AG04450 (cell line): ENCODE results near the gene HERC2. TPM values are rescaled to one million over a fixed set of nuclear protein-coding genes. Genes with fewer than 3 reads are reported as not detected.
"Not testable (repeated sequence)": the region's sequence is repeated elsewhere in the genome, so short reads cannot be mapped to it uniquely, and the experiment has no call there.

Experiments
- CTCF ChIA-PET: fragments of 300-600, 350-600 bp; formaldehyde crosslinking; extraction: SDS; loops from one replicate; lab custom pipeline; 2022; ENCODE audit warnings: antibody characterized with exemption, inconsistent platforms; lab: Charles Lee
- POLR2A ChIA-PET: fragments of 350-600 bp; formaldehyde crosslinking; extraction: SDS; loops from one replicate; lab custom pipeline; 2021; ENCODE audit warnings: antibody characterized with exemption, inconsistent platforms; lab: Yijun Ruan, JAX
- DNase-seq: peaks from one replicate; pipeline ENCODE4 v3.0.0-alpha.2; 2011; ENCODE audit warnings: low read depth, low spot score
- H3K27ac ChIP-seq: one replicate; pipeline ENCODE4 v1.5.1; 2012; ENCODE audit warnings: low read depth, low read length, control low read depth
- H3K27me3 ChIP-seq: one replicate; pipeline ENCODE4 v1.6.0; 2012; ENCODE audit warnings: low read length; ENCODE audit not compliant: control insufficient read depth, insufficient read depth
- H3K4me3 ChIP-seq: 2 replicates; pipeline ENCODE4 v1.5.1; 2011; ENCODE audit warnings: mild to moderate bottlenecking, low read depth, low read length, control low read depth
- H3K9me3 ChIP-seq: 2 replicates; pipeline ENCODE4 v1.5.1; 2012; ENCODE audit warnings: low read length; ENCODE audit not compliant: control insufficient read depth, insufficient read depth
- CTCF ChIP-seq: IDR thresholded peaks from 2 replicates; pipeline ENCODE4 v1.5.1; 2011; ENCODE audit warnings: low read depth, low read length, control low read depth, inconsistent platforms
- polyA plus RNA-seq: library from polyadenylated mRNA; depleted of rRNA; stranded (reverse); fragments of >200 nt; gene quantifications from 2 replicates; pipeline ENCODE4 v1.2.3, GENCODE V29; 2011

The HERC2 gene
- polyA plus RNA-seq, 1 experiment, result 12.7 TPM

DNA sequence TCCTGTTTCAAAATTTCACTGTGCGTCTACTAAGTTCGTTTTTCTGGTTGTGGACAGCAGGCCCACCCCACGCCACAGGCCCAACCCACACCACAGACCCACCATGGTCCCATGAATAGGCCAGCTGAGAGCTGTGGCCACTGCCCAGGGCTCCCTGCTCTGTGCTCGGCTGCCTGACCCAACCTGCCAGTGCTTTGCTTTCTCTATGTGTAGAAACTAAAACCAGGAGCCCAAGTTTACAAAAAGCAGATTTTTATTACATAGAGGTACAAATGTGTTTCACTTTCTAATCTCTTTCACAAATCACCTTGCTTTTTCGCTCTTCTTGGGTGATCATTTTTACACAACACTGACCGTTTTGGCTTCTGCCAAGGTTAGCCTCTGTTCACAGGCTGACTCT, 69.1 kb downstream of the HERC2 start:
- Histone ChIP-seq H3K9me3 (no peaks in the 10 kb centered on the region; the same call in 1 of the 2 replicates), H3K27me3 (no peaks in the 10 kb centered on the region), H3K27ac (no peak overlapping the region), H3K4me3 (no peak overlapping the region)
- no peak for TF ChIP-seq CTCF
- CTCF ChIA-PET, result no interaction called here
- POLR2A ChIA-PET, result no interaction called here
- no peak for DNase-seq

GRCh38 chr15:28246605-28247004, 75.4 kb downstream of the HERC2 start:
- H3K27ac ChIP-seq, result no peak overlapping the region
- DNase-seq, result no peak
- ChIA-PET POLR2A (no interaction called here), CTCF (interaction anchor here (0.6 to 1.2 kb wide), 2 partner anchors 20 to 21 kb away, joined by 3 to 6 read pairs; no protein-coding TSS in a partner anchor)
- H3K27me3 ChIP-seq, result no peaks in the 10 kb centered on the region
- no peak overlapping the region for H3K4me3 ChIP-seq
- H3K9me3 ChIP-seq, result peaks cover 4% of the 10 kb centered on the region
- no peak for TF ChIP-seq CTCF

DNA sequence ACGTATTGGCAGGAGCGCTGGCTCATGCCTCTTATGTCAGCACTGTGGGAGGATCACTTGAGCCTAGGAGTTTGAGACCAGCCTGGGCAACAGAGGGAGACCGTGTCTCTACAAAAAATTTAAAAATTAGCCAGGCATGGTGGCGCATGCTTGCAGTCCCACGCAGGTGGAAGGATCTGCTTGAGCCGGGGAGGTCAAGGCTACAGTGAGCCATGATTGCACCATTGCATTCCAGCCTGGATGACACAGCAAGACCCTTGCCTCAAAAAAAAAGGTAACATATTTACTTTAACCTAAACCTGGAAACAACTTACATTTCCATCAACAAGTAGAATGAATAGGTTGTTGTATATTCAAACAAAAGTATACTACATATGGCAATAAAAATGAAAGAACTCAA, 78.1 kb downstream of the HERC2 start:
- H3K27me3 ChIP-seq, result no peaks in the 10 kb centered on the region
- H3K9me3 ChIP-seq, result peaks cover 4% of the 10 kb centered on the region; the same call in 1 of the 2 replicates
- DNase-seq, result no peak
- no peak overlapping the region for H3K4me3 ChIP-seq
- POLR2A ChIA-PET, result no interaction called here
- CTCF ChIA-PET, result no interaction called here
- no peak for TF ChIP-seq CTCF
- H3K27ac ChIP-seq, result no peak overlapping the region

GRCh38 chr15:28243399-28243798, 78.6 kb downstream of the HERC2 start:
- Histone ChIP-seq H3K9me3 (peaks cover 4% of the 10 kb centered on the region; the same call in 1 of the 2 replicates), H3K27me3 (no peaks in the 10 kb centered on the region), H3K4me3 (no peak overlapping the region), H3K27ac (no peak overlapping the region)
- TF ChIP-seq CTCF, result no peak
- ChIA-PET POLR2A (no interaction called here), CTCF (no interaction called here)
- no peak for DNase-seq

DNA sequence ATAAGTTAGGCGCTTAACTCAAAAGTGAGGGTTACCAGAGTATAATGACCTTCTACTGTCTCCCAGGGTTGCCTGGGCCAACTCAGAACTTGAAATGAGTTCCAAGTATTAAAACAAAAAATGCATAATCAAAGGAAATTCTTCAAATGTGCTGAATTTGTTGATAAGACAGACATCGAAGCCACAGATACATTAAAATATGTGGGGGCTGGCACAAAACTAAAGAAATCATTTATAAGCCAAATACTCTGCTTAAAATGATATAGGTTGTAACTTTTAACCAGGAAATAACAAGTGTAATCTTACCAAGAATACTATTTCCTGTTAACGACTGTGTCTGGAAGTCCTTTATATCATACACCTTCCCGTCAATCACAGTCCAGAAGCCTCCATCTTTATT, 83.7 kb downstream of the HERC2 start:
- H3K27ac ChIP-seq, CTCF ChIA-PET, H3K27me3 ChIP-seq, H3K4me3 ChIP-seq, DNase-seq, H3K9me3 ChIP-seq, POLR2A ChIA-PET: not testable (repeated sequence)

GRCh38 chr15:28231743-28232142, 90.2 kb downstream of the HERC2 start:
- CTCF ChIA-PET, H3K9me3 ChIP-seq, POLR2A ChIA-PET, H3K4me3 ChIP-seq, H3K27me3 ChIP-seq, DNase-seq, H3K27ac ChIP-seq: not testable (repeated sequence)

- H3K9me3 ChIP-seq, CTCF ChIA-PET, DNase-seq, POLR2A ChIA-PET, H3K27me3 ChIP-seq, H3K27ac ChIP-seq, H3K4me3 ChIP-seq: not testable (repeated sequence)
Measured at GRCh38 chr15:28231336-28231735, 90.6 kb downstream of the HERC2 start.

DNA sequence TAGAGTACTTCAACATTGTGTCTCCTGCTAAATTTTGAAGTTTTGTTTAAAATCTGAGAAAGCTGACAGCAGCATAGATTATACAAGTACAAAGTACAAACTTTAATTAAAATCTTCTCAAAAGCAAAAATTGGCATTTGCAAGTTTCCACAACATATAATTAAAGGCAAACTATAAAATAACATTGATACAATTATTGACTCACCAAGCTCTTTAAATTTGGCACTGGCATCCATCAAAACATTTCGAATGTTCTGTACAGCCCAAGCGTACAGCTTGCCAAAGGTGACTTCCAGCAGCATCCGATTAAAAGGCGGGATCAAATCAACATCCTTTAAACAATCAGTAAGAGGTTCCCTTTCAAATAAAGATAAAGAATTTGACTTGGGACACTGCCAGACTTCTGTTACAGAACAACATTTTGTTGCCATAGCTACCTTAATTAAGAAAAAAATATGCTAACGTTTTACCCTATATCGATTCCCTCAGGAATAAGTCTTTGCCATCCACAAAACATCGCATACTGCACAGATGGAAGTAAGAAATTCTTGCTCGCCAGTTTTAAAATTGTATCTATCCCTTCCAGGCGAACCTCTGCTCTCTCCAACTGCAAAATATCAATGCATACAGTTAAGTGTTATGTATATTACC, 92.9 kb downstream of the HERC2 start:
- H3K27me3 ChIP-seq, H3K27ac ChIP-seq, H3K9me3 ChIP-seq, DNase-seq, H3K4me3 ChIP-seq, POLR2A ChIA-PET, CTCF ChIA-PET: not testable (repeated sequence)
